RWPE1 (cell line): ENCODE data around the gene MT1H.
A peak's percentile ranks its signal among the peaks of the same experiment; 100 is the strongest.

Experiments
- CTCF ChIA-PET: fragments of 350-600 bp; sonication (Branson Sonifier 250); formaldehyde crosslinking; extraction: SDS; loops from one replicate; lab custom pipeline; 2021; lab: Yijun Ruan, JAX
- POLR2A ChIA-PET: fragments of 400-600 bp; formaldehyde crosslinking; extraction: SDS; loops from one replicate; lab custom pipeline; 2020; ENCODE audit warnings: antibody characterized with exemption; ENCODE audit not compliant: low non-redundant PET; lab: Yijun Ruan, JAX
- DNase-seq: peaks from one replicate; pipeline ENCODE4 v3.0.0; 2012; ENCODE audit warnings: low spot score
- H3K27ac ChIP-seq: fragments of 450-650 bp; 2 replicates; pipeline ENCODE4 v1.5.1; 2017
- TF ChIP-seq, protein P1 (sequence below): fragments of 450-650 bp; conservative IDR thresholded peaks from 2 replicates; pipeline ENCODE4 v1.5.1; 2017; ENCODE audit warnings: low read depth, mild to moderate bottlenecking

Gene MT1H

DNA sequence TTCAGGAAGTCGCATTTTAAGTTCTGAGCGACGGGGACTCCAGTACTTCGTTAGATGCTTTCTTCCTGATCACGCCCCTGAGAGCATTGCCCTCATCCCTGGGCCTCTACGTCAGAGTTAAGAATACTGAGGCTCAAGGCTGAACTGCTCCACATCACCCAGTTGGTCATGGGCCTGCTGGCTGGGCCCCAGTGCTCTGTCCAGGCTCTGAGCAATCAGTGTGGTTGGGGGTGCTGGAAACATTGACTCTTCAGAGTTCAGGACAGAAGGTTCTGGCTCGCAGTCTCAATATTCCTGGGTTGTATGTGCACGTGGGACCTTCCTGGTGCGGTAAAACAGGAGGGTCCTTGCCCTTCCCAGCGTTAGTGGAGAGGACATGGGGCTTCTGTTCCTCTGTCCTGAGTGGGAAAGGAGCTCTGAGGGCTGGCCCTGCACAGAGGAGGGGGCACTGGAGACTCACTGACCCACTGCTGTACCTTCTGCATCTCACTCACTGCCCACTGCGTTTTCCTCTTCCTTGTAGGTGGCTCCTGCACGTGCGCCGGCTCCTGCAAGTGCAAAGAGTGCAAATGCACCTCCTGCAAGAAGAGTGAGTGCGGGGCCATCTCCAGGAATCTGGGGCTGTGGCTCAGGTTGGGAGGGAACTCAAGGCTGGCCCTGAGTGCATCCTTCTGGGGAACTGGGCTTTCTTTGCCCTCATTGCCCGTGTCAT, 43.5 kb upstream of the MT1H start:
- ChIA-PET CTCF (interaction anchor here (0.6 to 1.1 kb wide), 3 partner anchors 25 to 76 kb away, joined by 3 to 5 read pairs (median 3); no protein-coding TSS in a partner anchor), POLR2A (interaction anchor here (0.7 to 2.4 kb wide), 6 partner anchors 15 to 63 kb away, joined by 4 to 14 read pairs (median 7); partner anchors contain the start of gene MT2A)
- DNase-seq = no peak
- H3K27ac ChIP-seq = peak overlapping the region; percentile 90
- TF ChIP-seq, protein P1, sequence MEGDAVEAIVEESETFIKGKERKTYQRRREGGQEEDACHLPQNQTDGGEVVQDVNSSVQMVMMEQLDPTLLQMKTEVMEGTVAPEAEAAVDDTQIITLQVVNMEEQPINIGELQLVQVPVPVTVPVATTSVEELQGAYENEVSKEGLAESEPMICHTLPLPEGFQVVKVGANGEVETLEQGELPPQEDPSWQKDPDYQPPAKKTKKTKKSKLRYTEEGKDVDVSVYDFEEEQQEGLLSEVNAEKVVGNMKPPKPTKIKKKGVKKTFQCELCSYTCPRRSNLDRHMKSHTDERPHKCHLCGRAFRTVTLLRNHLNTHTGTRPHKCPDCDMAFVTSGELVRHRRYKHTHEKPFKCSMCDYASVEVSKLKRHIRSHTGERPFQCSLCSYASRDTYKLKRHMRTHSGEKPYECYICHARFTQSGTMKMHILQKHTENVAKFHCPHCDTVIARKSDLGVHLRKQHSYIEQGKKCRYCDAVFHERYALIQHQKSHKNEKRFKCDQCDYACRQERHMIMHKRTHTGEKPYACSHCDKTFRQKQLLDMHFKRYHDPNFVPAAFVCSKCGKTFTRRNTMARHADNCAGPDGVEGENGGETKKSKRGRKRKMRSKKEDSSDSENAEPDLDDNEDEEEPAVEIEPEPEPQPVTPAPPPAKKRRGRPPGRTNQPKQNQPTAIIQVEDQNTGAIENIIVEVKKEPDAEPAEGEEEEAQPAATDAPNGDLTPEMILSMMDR = no peak

DNA sequence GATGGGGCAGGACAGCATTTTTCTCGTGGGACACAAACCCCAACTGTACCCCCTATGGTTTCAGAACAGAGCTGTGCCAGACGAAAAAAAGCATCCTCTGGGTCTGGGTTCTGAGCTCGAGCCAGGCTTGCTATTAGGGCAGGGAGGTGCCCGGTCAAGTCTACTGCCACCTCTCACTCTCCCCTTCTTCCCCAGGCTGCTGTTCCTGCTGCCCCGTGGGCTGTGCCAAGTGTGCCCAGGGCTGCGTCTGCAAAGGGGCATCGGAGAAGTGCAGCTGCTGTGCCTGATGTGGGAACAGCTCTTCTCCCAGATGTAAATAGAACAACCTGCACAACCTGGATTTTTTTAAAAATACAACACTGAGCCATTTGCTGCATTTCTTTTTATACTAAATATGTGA, 42.9 kb upstream of the MT1H start:
- peak overlapping the region; percentile 90 for H3K27ac ChIP-seq
- no peak for DNase-seq
- POLR2A ChIA-PET = interaction anchor here (0.7 to 2.4 kb wide), 3 partner anchors 12 to 20 kb away, joined by 3 to 14 read pairs (median 11); no protein-coding TSS in a partner anchor
- CTCF ChIA-PET = interaction anchor here (0.7 to 0.9 kb wide), 2 partner anchors 47 to 75 kb away, joined by 3 read pairs; no protein-coding TSS in a partner anchor
- TF ChIP-seq, protein P1 = no peak

DNA sequence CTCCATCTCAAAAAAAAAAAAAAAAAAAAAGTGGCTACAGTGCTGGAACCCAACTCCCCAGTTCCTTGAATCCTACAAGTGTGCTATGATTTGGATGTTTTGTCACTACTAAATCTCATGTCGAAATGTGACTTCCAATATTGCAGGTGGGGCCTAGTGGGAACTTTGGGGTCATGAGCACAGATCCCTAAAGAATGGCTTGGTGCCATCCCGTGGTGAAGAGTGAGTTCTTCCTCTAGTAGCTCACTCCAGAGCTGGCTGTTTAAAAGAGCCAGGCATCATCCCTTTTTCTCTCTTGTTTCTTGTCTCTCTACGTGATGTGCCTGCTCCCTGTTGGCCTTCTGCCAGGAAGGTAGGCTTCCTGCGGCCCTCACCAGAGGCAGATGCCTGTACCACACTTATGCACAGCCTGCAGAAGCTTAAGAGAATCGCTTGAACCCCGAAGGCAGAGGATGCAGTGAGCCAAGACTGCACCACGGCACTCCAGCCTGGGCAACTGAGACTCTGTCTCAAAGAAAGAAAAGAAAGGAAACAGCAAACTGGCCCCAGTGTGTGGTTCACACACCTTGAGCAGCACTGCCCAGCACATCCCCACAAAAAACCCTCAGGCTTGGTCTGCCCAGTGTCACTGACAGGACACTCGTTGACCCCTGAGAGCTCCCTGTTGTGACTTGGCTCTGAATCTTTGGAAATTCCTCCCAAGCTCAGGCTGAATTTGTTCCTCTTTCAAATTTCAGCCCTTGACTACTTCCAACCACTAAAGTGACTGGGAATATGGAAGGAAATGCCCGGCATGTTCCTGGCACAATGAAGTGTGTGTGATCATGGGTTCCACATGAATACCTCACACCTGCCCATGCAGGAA, 40.9 kb upstream of the MT1H start:
- no peak for DNase-seq
- TF ChIP-seq, protein P1 = no peak
- POLR2A ChIA-PET = interaction anchor here (0.6 kb wide), 1 partner anchor 1520 kb away, joined by 3 read pairs; no protein-coding TSS in a partner anchor
- CTCF ChIA-PET = no interaction called here
- H3K27ac ChIP-seq = peak overlapping the region; percentile 90

DNA sequence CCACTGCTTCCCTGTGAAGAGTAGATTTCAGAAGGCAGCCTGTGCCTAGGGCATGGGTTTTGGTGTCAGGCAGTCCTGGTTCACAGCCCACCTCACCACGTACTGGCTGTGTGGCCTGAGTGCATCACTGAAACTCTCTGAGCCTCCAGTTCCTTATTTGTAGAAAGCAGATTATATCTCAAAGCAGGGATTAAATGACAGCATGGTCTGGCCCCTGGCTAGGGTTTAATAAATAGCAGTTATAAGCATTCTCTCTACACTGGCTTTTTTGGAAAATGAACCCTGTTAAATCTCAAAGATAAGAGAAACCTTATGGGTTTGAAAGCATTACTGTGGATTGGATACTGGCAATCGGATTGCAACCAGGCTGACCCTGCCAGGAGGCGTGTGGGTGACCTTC, 40.1 kb upstream of the MT1H start:
- TF ChIP-seq, protein P1 = no peak
- ChIA-PET POLR2A (no interaction called here), CTCF (no interaction called here)
- peak overlapping the region; percentile 90 for H3K27ac ChIP-seq
- DNase-seq = no peak

DNA sequence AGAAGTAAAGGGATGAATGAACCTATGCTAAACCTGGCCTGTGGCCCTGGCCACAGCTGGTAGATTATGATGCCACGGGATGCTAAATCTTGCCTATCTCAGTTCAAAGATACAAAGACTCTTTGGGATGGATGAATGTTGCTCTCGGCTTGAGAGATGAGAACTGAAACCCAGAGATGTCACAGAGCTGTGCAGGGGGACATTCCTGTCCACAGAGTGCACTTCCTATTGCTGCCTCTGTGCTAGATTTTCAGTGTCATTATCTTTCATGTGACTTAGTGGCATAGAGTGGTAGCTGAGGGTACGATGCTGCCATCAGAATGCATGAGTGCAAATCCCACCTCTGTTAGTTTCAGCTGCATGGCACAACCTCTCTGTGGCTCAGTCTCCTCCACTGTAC, 39.5 kb upstream of the MT1H start:
- CTCF ChIA-PET = interaction anchor here (0.6 to 1.1 kb wide), 2 partner anchors 44 to 72 kb away, joined by 3 read pairs; no protein-coding TSS in a partner anchor
- POLR2A ChIA-PET = no interaction called here
- DNase-seq = no peak
- H3K27ac ChIP-seq = peak overlapping the region; percentile 90; the same call in 1 of the 2 replicates
- TF ChIP-seq, protein P1 = no peak

DNA sequence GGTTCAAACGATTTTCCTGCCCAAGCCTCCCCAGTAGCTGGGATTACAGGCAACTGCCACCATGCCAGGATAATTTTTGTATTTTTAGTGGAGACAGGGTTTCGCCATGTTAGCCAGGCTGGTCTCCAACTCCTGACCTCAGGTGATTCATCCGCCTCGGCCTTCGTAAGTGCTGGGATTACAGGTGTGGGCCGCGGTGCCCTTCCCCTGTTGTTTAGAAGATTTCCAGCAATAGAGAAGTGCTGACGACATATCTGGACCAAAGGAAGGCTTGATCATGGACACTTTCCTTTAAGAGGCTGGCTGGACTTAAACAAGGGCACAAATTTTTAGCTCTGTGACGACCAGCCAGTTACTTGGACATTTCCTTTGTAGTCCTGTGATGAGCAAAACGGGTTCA, 38.4 kb upstream of the MT1H start:
- no peak overlapping the region for H3K27ac ChIP-seq
- ChIA-PET POLR2A (no interaction called here), CTCF (no interaction called here)
- TF ChIP-seq, protein P1 = no peak
- no peak for DNase-seq
